IPS-NIHi7 (cell line): ENCODE data around the gene ELK1.
A peak's percentile ranks its signal among the peaks of the same experiment; 100 is the strongest.

Experiments used
- DNase-seq: peaks from one replicate; pipeline ENCODE4 v3.0.0; 2012; ENCODE audit warnings: mixed read lengths; ENCODE audit errors: extremely low spot score

ELK1 gene

GRCh38 chrX:47645530-47645929, 4.8 kb downstream of the ELK1 start:
- no peak for DNase-seq

DNA sequence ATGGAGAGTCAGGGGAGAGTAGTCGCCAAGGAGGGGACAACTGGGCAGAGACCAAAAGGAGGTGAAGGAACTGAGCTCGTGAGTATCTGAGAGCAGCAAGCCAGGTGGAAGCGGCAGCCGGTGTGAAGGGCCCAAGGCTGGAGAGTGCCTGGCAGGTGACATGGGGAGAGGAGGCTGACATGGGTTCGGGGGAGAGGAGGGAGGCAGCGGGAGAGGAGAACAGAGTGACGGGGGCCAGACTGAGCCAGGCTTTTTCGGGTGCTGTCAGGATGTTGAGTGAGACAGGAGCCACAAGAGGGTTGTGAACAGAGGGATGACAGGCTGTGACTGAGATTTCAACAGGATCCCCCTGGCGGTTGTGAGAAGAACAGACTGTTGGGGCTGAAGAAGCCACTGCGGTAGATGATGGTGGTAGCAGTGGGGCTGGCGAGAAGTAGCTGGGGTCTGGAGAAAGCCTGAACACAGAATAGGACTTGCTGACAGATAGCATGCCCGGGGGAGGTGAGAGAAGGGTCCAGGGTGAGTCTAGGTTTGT, 5.7 kb downstream of the ELK1 start:
- DNase-seq = peak; percentile 35

- DNase-seq = peak; percentile 8
These were observed 6.4 kb downstream of the ELK1 start for GRCh38 chrX:47643926-47644325.

DNA sequence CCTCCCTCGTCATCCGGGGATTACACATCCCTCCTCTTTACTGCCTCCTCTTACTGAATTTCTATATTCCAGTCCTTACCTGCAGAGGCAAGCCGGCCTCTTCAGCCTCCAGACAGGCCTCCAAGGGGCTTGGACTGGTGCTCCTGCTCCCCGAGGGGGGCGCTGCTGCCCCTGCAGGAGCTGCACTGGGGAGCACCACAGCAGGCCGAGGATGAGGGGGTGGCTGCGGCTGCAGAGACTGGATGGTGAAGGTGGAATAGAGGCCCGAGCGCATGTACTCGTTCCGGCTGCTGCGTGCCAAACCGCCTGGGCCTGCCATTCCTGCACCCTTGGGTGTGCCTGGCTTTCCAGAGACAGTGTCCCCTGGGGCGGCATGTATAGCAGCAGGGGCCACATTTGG, 11.5 kb downstream of the ELK1 start:
- no peak for DNase-seq

DNA sequence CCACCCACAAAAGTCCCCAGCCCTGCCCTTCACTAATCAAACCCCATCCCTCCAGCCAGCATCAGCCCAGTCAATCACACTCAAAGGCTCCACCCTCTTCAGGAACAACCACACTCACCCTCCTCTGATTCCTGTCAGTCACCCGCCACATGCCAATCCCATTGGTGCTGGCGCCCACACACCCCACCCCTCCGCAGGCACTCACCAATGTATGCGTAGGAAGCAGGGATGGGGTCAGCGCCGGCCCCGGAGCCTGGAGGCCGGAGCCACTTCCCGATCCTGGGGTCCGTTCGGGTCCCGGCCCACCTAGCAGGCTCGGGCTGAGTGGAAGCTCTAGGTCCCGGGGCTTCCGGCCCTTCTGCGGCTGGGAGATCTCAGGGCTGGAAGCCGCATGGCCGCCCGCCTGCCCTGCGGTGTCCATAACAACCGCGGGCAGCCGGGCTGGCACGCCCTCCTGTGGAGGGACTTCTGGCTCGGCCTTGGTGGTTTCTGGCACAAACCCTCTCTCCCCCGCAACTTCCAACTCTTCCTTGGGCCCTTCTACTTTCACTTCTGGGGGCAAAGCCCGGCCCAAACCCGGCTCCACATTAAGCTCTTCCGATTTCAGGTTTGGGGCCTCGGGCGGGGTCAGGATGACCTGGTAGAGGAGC, 12.7 kb downstream of the ELK1 start:
- DNase-seq = peak; percentile 77

DNA sequence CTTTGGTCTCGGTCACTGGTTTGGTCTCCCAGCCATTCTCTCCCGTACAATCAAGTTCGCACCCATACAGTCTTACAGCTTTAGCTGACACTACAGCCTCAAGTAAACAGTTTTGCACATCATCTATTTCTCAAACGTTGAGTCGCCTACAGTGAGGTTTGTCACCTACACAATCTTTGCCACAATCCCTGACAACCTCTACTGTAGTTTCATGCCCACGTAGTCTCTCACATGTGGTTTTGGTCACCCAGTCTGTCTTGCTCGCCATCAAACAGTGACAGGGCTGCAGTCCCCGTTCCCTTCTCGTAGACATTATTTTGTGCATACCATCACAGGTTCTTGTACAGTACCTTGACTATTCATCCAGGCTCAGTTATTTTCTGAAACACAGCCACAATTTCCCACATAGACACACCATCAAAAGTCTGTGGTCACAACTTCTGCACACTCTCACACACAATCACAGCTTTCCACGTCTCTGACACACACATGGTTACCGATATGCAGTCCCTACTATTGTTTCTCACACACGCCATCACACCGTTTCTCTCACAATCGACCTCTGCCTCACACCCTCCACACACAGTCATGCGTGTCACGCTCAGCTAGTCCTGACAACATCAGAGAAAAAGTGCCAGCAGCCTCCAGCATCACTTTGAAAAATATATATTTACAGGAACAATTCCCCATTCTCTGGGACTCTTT, 15.3 kb downstream of the ELK1 start:
- no peak for DNase-seq

DNA sequence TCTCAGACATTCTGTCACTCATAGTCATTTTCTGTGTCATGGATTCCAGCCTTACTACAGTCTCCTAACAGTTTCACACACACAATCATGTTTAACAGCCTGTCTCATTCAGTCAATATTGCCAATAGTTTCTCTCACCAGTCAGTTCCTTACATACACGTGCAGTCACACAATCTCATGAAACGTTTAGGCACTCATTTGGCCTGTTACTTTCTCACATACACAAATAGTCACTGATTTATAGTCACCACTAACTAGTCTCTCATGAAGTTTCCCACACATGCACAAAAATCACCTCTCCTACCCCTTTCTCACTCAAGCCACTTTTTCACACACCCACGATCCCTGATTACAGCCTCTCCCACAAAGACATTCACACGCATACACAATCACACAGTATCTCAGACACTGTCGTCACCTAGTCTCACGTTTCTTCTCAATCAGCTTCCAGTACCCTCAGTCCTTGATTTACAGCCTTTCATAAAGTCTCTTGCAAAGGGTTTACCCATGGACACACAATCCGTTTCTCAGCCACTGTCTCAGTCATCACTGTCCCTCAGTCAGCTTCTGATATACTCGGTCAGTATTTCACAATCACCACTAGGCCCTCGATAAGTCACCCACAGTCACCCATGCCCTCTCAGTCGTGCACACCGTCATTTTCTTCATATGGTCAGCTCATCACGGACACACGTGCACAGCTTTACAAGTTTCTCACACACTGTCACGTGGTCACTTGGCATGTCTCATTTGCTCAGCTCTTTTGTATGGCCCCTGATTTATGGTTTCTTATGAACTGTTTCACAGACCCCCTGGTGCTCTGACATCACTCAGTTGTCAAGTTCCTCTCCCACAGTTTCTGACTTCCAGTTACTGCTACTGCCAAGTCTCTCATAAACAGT, 16.4 kb downstream of the ELK1 start:
- DNase-seq = no peak

DNA sequence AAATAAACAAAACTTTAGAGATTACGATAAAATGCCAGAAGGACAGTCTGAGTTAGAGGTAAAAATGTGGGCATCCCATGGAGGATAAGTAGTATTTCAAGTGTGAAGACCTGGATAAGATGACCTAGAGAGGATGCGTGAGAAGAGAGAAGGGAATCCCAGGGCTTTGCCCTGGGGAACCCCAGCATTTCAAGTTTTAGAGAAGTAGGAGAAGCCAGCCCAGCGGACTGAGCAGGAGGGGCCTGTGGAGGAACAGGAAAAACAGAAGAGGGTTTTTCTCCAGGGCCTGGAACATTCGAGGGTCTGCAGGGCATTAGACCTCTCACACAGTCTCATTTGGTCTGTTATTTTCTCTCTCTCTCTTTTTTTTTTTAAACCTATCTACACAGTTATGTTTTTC, 17.7 kb downstream of the ELK1 start:
- DNase-seq = no peak

DNA sequence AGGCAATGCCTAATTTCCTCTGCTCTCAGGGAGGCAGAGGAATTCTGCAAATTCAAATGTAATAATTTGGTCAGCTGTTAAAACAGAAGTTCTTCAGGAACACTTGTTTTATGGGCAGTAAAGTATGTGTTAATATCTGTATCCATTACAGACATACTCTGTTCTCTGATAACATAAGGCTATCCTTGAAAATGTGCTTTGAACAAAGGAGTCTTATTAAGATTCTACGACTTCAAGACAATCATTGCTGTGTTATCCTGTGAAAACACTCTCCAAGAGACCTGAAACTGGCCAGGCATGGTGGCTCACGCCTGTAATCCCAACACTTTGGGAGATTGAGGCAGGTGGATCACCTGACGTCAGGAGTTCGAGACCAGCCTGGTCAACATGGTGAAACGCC, 18.7 kb downstream of the ELK1 start:
- no peak for DNase-seq

GRCh38 chrX:47629419-47630200, 20.8 kb downstream of the ELK1 start, which contains the start of gene CFP:
Gene CFP, minus strand, starts transcription at chrX:47629930. Its CDS starts 86 bp downstream, at chrX:47629844.
- DNase-seq = no peak

DNA sequence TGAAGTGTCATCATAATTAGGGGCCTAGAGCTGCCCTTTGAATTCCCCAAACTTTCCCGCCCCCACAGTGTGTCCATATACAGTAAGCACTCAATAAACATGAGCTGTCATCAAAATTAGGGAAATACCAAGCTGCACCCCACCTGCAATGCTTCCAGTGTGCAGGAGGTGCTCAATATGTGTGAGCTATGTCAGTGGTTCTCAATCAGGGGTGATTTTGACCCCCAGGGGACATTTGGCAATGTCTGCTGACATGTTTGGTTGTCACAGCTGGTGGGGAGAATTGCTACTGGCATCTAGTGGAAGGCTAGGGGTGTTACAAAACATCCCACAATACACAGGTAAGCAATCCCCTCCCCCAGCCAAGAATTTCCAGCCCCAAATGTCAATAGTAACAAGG, 21.4 kb downstream of the ELK1 start:
- DNase-seq = no peak

- no peak for DNase-seq
These were observed 25.0 kb downstream of the ELK1 start for GRCh38 chrX:47625365-47625764.

GRCh38 chrX:47623540-47624027, 26.8 kb downstream of the ELK1 start:
- DNase-seq = peak; percentile 81

- no peak for DNase-seq
These were observed 28.5 kb downstream of the ELK1 start for GRCh38 chrX:47621851-47622250.

DNA sequence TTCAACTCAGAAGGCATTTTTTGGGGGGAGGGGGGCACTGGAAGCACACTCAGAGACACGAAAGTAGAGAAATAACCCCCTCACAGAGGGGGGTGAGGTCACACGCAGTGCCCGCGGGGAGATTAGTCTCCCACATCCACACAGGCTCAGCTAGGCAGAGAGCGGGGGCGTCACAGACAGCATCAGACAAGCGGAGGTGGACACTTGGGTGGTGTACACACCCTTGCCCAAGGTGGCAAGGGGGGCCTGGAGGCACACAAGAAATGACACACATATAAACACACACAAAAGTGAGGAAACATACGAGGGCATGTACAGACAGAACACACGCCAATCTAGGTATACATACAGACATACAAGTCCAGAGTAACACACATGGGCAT, 30.1 kb downstream of the ELK1 start:
- no peak for DNase-seq

GRCh38 chrX:47619486-47620302, 30.7 kb downstream of the ELK1 start, which contains the start of gene SYN1:
Gene SYN1, minus strand, starts transcription at chrX:47619857. Its CDS starts 129 bp downstream, at chrX:47619728.
- DNase-seq = peak; percentile 86

- DNase-seq = no peak
These were observed 31.4 kb downstream of the ELK1 start for GRCh38 chrX:47618923-47619485.

DNA sequence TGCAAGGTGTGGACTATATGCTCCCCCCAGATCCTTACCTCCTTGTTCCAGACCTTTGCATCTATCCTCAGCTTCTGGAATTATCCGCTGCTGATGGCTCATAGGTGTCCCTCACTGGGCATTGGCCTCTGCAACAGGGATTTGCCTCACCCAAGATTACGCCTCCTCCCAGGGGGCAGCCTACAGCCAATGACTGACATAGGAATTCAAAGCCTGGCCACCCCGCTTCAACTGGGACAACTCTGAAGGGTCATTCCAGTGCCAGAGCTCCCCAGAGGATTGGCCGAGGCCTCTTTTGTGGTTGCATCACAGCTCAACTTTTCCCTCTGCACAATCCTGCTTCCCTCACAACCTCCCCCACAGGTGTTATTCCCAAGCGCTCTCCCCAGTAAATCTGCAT, 35.7 kb downstream of the ELK1 start:
- no peak for DNase-seq

- DNase-seq = no peak
These were observed 37.3 kb downstream of the ELK1 start for GRCh38 chrX:47613082-47613481.

- no peak for DNase-seq
These were observed 37.9 kb downstream of the ELK1 start for GRCh38 chrX:47612418-47612817.
